Endothelial cell (in vitro differentiated cells): ENCODE measurements around the gene CPVL. TPM values are rescaled to one million over a fixed set of nuclear protein-coding genes. Genes with fewer than 3 reads are reported as not detected.

ENCODE experiments used
- DNase-seq: peaks from one replicate; pipeline ENCODE4 v3.0.0; 2021; ENCODE audit warnings: low spot score
- H3K27ac Mint-ChIP-seq: one replicate; pipeline ENCODE4 v1.8.0; 2021; ENCODE audit warnings: mixed read lengths, inconsistent platforms; ENCODE audit not compliant: unreplicated experiment
- H3K27me3 Mint-ChIP-seq: one replicate; pipeline ENCODE4 v1.8.0; 2021; ENCODE audit warnings: mild to moderate bottlenecking, moderate library complexity, mixed read lengths, inconsistent platforms; ENCODE audit not compliant: unreplicated experiment
- H3K36me3 Mint-ChIP-seq: one replicate; pipeline ENCODE4 v1.8.0; 2021; ENCODE audit warnings: mild to moderate bottlenecking, low read depth, mixed read lengths, inconsistent platforms; ENCODE audit not compliant: unreplicated experiment
- H3K4me1 Mint-ChIP-seq: one replicate; pipeline ENCODE4 v1.8.0; 2021; ENCODE audit warnings: mild to moderate bottlenecking, mixed read lengths, inconsistent platforms; ENCODE audit not compliant: unreplicated experiment
- H3K4me3 Mint-ChIP-seq: one replicate; pipeline ENCODE4 v1.8.0; 2021; ENCODE audit warnings: mild to moderate bottlenecking, mixed read lengths, inconsistent platforms; ENCODE audit not compliant: unreplicated experiment
- H3K9me3 Mint-ChIP-seq: one replicate; pipeline ENCODE4 v1.8.0; 2021; ENCODE audit warnings: mixed read lengths, inconsistent platforms; ENCODE audit not compliant: unreplicated experiment
- CTCF ChIP-seq: fragments of 200-600 bp; sonication (generic); IDR thresholded peaks from one replicate; pipeline ENCODE4 v1.5.0; 2021; ENCODE audit warnings: antibody characterized with exemption; ENCODE audit not compliant: unreplicated experiment
- total RNA-seq: library from RNA; stranded (reverse); fragmentation: NEBNext Ultra II Directional; extraction: Animal tissue kit (Norgen Biotek cat#: 25700); gene quantifications from one replicate; pipeline ENCODE4 v1.2.1, GENCODE V29; 2021; ENCODE audit not compliant: unreplicated experiment

Gene CPVL
- total RNA-seq, 1 donor from 2014 or later = 21.8 TPM

- TF ChIP-seq CTCF = no peak
Observed at GRCh38 chr7:29167721-29168120, 21.4 kb upstream of the CPVL start.

GRCh38 chr7:29163854-29164253 is 17.5 kb upstream of the CPVL start:
- no peak for DNase-seq
- no peaks in the 10 kb centered on the region for H3K9me3 Mint-ChIP-seq
- no peak overlapping the region for H3K27ac Mint-ChIP-seq
- no peaks in the 10 kb centered on the region for H3K4me1 Mint-ChIP-seq
- no peaks in the 10 kb centered on the region for H3K36me3 Mint-ChIP-seq
- no peaks in the 10 kb centered on the region for H3K27me3 Mint-ChIP-seq
- TF ChIP-seq CTCF = no peak
- no peak overlapping the region for H3K4me3 Mint-ChIP-seq

More at GRCh38 chr7:29167721-29168120, 21.4 kb upstream of the CPVL start:
- Mint-ChIP-seq H3K4me3 (no peak overlapping the region), H3K36me3 (no peaks in the 10 kb centered on the region), H3K9me3 (no peaks in the 10 kb centered on the region), H3K4me1 (no peaks in the 10 kb centered on the region), H3K27ac (no peak overlapping the region), H3K27me3 (no peaks in the 10 kb centered on the region)
- DNase-seq = no peak

GRCh38 chr7:29162577-29162976 is 16.2 kb upstream of the CPVL start:
- H3K4me1 Mint-ChIP-seq = no peaks in the 10 kb centered on the region
- DNase-seq = no peak
- no peak overlapping the region for H3K27ac Mint-ChIP-seq
- H3K4me3 Mint-ChIP-seq = no peak overlapping the region
- H3K9me3 Mint-ChIP-seq = no peaks in the 10 kb centered on the region
- TF ChIP-seq CTCF = no peak
- H3K27me3 Mint-ChIP-seq = no peaks in the 10 kb centered on the region
- H3K36me3 Mint-ChIP-seq = no peaks in the 10 kb centered on the region

GRCh38 chr7:29161231-29161630 is 14.9 kb upstream of the CPVL start:
- Mint-ChIP-seq H3K4me1 (peaks cover 8% of the 10 kb centered on the region), H3K9me3 (no peaks in the 10 kb centered on the region), H3K4me3 (no peak overlapping the region), H3K36me3 (no peaks in the 10 kb centered on the region), H3K27me3 (no peaks in the 10 kb centered on the region), H3K27ac (no peak overlapping the region)
- no peak for DNase-seq
- TF ChIP-seq CTCF = no peak

- TF ChIP-seq CTCF = no peak
- H3K4me3 Mint-ChIP-seq = no peak overlapping the region
- no peaks in the 10 kb centered on the region for H3K27me3 Mint-ChIP-seq
- DNase-seq = no peak
- H3K36me3 Mint-ChIP-seq = no peaks in the 10 kb centered on the region
- no peak overlapping the region for H3K27ac Mint-ChIP-seq
- H3K4me1 Mint-ChIP-seq = peaks cover 8% of the 10 kb centered on the region
- H3K9me3 Mint-ChIP-seq = no peaks in the 10 kb centered on the region
Observed at GRCh38 chr7:29160080-29160479, 13.7 kb upstream of the CPVL start.
